ENCODE data around the gene EPN3.

EPN3 gene

DNA sequence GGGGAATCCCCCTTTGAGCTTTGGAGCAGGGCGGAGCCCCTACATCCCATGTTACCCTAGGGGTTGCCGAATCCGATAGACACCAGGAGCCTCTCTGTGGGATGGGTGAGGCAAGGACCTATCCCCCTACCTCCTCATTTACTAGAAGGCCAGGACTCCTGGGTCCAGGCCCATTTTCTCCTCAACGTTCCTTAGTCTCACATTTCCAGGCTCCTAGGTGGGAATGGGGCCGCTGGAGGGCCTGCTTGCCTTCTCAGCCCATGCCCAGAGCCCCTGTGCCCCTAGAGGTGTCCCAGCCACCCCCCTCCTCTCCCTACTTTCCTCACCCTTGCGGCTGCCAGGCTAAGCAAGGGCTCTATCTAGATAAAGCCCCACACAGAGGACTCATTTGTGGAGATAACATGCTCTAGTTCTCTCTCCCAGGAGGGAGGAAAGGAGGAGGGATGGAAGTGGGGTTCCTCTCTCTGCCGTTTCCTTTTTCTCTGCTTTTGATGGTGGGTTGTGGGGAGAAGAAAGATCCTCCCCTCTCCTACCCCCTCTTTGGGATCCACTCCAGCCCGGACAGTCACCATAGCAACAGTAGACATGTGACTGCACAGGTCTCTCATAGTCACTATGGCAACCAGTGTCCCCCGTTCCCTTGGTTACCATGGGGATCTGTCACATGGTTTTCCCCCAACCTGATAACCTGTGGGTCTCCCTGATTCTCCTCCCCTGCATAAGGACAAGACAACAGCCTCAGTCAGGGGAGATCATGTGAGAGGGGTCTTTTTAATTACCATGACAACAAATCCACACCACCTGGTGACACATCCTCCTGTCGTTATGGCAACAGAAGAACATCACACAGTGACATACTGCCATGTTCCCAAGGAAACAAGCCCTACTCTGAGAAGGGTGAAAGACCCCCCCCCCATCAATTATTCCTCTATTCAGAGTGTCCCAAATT is 33.1 kb downstream of the EPN3 start:
- in situ Hi-C loops (cut with MboI; ENCODE audit: low sequenced_read_pairs): no loop called here

DNA sequence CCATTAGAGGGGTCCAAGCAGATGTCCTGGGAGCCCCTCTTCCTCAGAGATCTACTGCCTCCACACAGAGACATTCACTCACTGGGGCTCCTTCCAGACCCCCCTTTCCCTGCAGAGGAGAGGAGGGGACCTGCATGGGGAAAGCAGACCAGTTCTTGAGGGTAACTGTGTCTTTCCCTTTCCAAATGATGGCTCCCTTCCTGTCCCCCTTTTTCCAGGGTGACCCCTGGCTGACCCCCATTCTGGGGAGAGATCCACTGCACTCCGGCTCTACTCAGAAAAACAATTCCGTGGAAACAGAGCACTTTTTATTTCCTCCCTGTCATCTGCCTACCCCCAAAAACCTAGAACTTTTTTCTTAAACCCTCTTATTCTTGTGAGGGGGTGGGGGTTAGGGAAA is 34.4 kb downstream of the EPN3 start:
- in situ Hi-C loops (cut with MboI; ENCODE audit: low sequenced_read_pairs): no loop called here

DNA sequence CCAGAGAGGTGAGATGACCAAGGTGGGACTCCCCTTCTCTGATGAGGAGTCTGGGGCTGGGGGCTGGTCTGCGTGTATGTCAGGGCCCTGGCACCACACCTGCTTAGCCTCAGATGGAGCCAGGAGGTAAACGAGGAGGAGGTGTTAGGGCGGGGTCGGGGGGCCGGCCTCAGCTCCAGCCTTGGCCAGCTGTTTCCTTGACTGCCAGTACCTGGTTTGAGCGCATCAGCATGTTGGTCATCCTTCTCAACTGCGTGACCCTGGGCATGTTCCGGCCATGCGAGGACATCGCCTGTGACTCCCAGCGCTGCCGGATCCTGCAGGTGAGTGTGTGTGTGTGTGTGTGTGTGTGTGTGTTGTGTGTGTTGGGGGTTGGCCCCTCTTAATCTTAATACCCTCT is 36.1 kb downstream of the EPN3 start:
- in situ Hi-C loops (cut with MboI; ENCODE audit: low sequenced_read_pairs): no loop called here

DNA sequence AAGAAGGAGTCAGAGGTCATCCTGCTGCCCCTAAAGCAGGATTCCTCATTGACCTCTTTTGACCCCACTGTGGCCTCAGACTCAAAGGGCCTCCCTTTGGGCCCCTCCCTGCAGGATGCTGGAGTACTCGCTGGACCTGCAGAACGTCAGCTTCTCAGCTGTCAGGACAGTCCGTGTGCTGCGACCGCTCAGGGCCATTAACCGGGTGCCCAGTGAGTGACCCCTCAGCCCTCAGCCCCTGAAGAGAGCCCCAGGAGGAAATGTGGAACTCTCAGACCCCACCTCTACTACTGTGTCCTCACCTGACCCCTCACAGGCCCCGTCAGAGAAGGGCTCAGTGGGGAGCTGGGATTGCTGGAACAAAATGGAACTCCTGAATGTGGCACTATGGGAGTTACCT is 37.1 kb downstream of the EPN3 start:
- in situ Hi-C loops (cut with MboI; ENCODE audit: low sequenced_read_pairs): no loop called here

DNA sequence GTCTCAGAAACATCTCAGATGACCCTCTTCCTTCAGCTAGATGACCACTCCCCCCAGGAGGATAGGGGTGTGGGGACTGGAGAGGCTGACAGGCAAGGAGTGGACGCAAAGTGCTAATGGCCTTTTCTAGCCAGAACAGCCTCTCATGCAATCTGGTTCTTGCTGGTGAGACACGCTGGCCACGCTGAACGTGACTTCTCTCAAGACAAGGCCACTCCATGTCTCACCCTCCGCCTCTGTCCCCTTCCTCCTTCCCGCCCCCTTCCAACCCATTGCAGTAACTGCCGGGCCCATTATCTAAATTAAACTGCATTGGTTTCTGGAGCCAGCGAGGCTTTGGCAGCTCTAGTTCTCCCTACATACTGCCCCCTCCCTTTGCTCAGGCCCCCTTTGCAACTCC is 37.5 kb downstream of the EPN3 start:
- in situ Hi-C loops (cut with MboI; ENCODE audit: low sequenced_read_pairs): no loop called here

DNA sequence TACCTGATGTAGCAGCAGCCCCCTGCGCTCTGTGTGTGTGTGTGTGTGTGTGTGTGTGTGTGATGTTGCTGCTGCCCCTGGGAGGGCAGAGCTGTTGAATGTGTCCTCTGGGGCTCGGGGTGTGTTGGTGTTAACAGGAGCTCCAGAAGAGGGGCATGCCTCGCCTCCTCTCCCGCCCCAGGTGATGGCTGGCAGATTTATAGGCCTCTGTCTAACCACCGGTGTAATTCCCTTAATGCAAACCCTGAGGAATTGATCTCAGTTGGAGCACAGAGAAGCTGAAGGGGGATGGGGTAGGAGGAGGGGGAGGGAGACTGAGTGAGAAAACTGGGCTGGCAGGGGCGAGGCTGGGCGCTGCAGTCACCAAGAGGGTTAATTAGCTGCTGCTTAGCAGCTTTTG is 38.0 kb downstream of the EPN3 start:
- in situ Hi-C loops (cut with MboI; ENCODE audit: low sequenced_read_pairs): no loop called here

DNA sequence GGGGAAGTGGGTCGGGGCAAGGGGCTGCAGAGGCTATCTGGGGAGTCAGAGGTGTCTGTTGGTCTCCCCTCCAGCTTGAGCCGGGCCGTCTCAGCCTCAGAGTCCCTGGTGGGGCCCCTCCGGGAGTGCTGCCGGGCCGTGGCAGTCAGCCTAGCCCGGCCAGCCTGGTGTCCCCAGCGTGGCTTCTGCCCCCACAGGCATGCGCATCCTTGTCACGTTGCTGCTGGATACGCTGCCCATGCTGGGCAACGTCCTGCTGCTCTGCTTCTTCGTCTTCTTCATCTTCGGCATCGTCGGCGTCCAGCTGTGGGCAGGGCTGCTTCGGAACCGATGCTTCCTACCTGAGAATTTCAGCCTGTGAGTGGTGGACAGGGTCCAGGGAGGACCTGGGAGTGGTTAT is 39.1 kb downstream of the EPN3 start:
- in situ Hi-C loops (cut with MboI; ENCODE audit: low sequenced_read_pairs): no loop called here

DNA sequence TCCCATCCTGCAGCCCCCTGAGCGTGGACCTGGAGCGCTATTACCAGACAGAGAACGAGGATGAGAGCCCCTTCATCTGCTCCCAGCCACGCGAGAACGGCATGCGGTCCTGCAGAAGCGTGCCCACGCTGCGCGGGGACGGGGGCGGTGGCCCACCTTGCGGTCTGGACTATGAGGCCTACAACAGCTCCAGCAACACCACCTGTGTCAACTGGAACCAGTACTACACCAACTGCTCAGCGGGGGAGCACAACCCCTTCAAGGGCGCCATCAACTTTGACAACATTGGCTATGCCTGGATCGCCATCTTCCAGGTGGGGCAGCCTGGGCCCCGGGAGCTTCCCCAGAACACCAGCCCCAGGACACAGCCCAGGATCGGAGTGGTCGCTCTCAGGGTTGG is 40.0 kb downstream of the EPN3 start:
- in situ Hi-C loops (cut with MboI; ENCODE audit: low sequenced_read_pairs): no loop called here

DNA sequence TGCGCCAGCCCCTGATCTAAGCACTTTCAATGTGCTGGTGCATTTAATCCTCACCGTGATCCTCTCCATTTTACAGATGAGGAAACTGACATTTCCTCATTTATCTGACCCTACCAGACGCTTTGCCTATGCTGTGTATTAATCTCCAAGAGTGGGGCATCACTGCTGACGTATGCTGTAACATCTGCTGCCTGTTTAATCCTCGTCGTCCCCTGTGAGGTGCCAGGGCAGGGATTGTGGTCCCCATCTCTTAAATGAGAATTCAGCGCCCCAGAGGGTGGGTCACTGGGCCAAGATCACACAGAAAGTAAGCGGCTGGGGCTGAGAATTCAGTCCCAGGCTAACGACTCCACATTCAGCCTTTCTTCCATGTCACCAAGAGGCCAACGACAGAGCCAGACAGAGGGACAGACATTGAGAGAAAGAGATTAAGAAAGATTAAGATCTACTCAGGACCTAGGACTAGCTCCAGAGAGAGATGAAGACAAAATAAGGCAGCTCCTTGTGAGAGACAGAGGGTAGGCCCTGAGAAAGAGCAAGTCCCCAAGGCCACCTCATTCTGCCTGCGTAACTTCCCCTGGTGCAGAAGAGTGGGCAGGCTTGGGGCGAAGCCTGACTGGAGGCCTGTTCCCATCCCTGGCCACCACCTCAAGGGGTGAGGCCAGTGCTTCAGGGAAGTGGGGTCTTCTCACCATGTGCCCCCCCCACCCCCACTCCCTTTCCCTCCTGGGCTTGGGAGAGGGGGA is 41.5 kb downstream of the EPN3 start:
- in situ Hi-C loops (cut with MboI; ENCODE audit: low sequenced_read_pairs): no loop called here

DNA sequence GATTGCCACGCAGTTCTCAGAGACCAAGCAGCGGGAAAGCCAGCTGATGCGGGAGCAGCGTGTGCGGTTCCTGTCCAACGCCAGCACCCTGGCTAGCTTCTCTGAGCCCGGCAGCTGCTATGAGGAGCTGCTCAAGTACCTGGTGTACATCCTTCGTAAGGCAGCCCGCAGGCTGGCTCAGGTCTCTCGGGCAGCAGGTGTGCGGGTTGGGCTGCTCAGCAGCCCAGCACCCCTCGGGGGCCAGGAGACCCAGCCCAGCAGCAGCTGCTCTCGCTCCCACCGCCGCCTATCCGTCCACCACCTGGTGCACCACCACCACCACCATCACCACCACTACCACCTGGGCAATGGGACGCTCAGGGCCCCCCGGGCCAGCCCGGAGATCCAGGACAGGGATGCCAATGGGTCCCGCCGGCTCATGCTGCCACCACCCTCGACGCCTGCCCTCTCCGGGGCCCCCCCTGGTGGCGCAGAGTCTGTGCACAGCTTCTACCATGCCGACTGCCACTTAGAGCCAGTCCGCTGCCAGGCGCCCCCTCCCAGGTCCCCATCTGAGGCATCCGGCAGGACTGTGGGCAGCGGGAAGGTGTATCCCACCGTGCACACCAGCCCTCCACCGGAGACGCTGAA is 43.2 kb downstream of the EPN3 start:
- in situ Hi-C loops (cut with MboI; ENCODE audit: low sequenced_read_pairs): no loop called here

DNA sequence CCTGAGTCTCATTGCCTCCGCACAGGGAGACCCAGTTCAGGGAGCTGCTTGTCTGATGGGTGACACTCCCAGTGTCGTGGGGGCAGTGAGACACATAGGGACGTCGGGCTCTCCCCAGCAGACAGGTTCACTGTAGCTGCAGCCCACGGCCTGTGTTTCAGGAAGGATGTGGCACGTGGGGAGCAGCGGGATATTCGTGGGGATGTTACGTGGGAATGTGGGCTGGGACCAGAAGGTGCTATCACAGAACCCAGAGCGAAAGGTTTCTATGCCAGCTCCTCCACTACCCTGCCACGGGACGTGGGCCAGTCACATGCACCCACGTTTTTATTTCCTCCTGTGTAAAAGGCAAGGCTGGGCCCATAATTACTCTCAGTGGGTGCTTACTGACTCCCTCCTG is 44.3 kb downstream of the EPN3 start:
- in situ Hi-C loops (cut with MboI; ENCODE audit: low sequenced_read_pairs): no loop called here

DNA sequence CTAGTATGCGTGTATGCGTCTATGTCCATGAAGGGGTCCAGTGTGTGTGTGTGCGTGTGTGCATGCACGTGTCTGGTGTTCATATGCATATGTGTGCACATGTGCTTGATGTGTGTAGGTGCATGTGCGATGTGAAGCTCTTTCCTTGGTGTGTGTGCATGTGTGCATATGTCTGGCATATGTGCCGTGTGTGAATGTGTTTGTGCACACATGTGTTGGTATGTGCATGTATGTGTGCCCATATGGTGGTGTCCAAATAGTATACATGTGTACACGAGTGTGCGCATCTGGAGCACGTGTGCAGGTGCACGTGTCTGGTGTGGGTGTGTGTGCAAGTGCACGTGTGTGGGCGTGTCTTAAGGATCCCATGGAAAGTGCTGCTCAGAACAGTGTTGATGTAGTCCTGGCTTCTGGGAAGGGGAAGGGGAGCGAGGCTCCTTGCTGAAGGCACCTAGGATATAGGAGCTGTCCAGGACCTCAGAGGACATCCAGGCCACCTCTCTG is 45.0 kb downstream of the EPN3 start:
- in situ Hi-C loops (cut with MboI; ENCODE audit: low sequenced_read_pairs): no loop called here

DNA sequence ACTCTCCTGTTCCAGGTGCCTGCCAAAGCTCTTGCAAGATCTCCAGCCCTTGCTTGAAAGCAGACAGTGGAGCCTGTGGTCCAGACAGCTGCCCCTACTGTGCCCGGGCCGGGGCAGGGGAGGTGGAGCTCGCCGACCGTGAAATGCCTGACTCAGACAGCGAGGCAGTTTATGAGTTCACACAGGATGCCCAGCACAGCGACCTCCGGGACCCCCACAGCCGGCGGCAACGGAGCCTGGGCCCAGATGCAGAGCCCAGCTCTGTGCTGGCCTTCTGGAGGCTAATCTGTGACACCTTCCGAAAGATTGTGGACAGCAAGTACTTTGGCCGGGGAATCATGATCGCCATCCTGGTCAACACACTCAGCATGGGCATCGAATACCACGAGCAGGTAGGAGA is 45.6 kb downstream of the EPN3 start:
- in situ Hi-C loops (cut with MboI; ENCODE audit: low sequenced_read_pairs): no loop called here

DNA sequence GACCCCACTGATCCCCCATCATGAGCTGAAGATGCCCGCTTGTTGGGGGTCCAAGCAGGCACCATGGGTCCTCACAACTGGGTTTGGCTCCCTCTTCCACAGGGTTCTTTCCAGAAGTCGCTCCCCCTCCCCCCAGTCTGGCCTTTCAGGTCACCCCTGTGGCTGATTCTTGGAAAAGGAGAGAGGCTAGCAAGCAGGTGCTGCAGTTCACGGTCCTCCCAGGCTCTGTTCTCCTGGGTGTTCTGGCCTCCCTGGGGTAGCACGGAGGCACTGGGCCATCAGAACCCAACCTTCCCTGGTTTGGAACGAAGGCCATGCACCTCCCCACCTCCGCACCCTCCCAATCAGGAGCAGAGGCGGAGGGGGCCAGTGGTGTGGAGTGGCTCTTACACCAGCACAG is 46.9 kb downstream of the EPN3 start:
- in situ Hi-C loops (cut with MboI; ENCODE audit: low sequenced_read_pairs): no loop called here

DNA sequence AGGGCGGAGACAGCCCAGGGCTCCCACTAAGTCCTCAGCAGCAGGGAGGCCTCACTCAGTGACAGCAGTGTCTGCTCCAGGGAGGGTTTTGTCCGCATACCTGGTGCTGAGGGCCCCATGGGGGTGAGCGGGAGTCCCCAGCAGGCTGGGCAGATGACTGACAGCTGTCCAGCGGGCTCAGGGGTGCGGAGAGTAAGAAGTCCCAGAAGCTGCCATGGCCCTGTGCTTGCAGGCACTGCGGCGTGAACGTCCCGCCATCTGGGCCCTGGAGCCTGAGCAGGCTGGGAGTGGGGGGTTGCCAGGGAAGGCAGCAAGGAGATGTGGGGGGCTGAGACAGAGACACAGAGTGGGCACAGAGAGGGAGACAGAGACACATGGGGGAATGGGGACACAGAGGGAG is 48.1 kb downstream of the EPN3 start:
- in situ Hi-C loops (cut with MboI; ENCODE audit: low sequenced_read_pairs): no loop called here

DNA sequence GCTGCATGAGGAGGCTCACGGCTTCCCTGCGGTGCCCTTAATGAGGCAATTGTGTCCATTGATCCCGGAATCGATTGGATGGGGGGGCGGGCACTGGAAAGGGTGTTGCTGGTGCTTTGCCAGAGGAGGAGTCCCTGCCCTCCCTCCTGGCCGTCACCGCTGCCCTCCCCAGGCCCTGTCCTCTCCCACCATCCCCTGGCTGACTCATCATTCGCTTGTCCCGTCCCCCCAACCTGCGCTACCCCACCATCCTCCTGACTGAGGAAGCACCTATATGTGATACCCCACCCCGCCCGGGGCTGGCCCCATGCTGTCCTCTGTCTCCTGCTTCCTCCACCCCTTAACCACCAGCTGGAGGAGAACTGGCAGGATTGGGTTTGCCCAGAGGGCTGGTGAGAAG is 48.8 kb downstream of the EPN3 start:
- in situ Hi-C loops (cut with MboI; ENCODE audit: low sequenced_read_pairs): no loop called here

DNA sequence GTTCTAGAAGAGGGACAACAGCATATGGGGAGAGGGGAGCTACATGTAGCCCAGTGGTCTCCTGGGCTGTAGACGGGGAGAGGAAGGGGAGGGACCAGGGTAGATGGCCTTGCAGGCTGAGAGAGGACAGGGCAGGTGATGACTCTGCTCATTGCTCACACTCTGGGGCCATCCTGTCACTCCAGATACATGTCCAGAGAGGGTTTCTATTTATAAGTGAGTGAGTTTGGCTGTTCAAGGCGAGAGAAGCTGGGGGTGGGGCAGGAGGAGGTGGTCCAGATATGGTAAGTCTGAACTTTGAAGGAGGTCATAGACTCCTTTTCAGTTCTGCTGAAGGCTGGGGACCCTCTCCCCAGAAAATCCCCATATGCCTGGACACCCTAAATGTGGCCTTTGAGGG is 50.2 kb downstream of the EPN3 start:
- in situ Hi-C loops (cut with MboI; ENCODE audit: low sequenced_read_pairs): no loop called here

DNA sequence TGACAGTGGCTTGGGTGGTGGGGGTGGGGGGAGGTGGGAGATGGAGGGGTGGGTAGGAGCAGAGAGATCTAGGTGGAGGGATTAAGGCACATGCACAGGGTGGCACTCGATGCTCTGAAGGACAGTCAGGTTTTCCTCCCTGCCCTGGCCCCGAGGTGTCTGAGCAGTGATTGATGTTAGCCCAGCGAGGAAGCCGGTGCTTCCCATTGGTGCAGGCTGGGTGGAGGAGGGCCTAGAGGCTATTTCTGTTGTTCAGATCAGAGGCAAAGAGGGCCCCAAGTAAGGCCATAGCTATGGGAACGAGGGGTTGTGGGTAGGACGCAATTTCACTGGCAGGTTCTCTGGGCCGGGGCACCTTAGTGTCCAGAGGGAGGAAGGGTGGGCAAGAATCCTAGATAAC is 51.1 kb downstream of the EPN3 start:
- in situ Hi-C loops (cut with MboI; ENCODE audit: low sequenced_read_pairs): no loop called here

DNA sequence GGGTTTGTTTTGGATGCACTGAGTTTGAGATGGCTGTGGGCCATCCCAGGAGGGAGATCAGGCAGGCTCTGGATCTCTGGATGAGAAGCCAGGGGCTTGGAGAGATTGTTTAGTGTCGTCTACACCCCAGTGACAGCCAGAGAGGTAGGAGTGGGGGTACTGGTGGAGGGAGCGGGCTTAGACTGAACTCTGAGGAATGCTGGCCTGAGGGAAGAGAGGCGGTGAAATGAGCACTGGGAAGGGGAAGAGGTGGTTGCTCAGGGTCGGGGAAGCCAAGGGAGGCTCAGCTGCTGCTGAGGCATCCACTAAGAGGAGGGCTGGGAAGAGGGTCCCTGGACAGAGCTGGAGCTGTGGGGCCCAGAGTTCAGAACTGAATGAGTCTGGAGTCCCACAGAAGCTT is 51.6 kb downstream of the EPN3 start:
- in situ Hi-C loops (cut with MboI; ENCODE audit: low sequenced_read_pairs): no loop called here

DNA sequence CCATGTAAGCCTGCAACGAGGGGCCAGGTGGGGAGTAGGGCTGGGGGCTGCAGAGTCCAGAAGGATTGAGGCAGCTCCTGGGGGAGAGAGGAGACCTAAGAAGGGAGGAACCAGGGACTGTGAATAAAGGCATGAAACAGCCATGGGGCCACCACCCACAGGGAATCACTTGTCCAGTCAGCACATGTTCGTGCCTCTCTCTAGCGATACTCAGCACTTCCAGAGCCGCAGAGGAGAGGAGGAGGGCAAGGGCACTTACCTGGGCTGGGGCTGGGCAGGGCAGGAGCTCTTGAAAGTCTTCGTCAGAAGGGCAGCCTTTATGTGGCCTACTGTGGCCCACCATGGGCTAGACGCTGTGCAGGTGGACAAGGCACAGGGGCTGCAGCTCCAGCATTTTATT is 52.2 kb downstream of the EPN3 start:
- in situ Hi-C loops (cut with MboI; ENCODE audit: low sequenced_read_pairs): no loop called here

DNA sequence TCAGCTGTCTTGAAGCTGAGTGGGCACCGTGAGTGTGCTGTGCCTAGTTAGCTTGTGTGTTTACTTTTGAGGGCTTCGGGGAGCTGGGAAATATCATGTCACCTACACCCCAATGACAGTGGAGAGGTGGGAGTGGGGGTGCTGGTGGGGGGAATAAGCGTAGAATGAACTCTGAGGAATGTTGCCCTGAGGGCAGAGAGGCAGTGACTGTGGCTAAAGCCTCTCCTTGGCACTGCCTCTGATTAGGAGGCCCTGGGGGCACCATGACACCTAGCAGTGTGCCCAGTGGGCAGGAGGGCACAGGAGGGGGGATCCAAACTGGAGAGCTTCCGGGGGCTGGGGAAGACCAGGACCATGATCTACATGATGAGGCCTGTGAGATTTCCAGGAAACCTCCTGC is 52.8 kb downstream of the EPN3 start:
- in situ Hi-C loops (cut with MboI; ENCODE audit: low sequenced_read_pairs): no loop called here

DNA sequence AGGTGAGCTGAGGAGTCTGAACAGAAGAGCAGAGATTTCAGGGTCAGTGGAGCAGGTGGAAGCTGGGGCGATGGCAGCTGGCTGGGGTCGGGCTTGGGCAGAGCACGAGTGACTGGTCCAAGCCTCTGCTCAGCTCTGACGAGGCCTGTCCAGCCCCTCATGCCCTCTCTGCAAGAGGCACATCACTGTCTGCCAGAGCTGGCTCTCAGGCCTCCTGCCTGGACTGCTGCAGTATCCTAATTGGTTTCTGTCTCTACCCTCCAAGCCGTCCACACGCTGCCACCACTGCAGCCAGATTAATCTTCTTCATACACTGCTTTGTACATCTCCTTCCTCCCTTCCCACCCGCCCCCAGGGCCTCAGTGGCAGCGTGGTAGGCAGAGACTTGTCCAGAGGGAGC is 53.4 kb downstream of the EPN3 start:
- in situ Hi-C loops (cut with MboI; ENCODE audit: low sequenced_read_pairs): no loop called here

All from HL-60/S4 treated with phorbol 12-myristate 13-acetate at 8.2 ng/mL for 4 days and 3 days (cell line).